K562 (cell line): ENCODE data around the gene C17orf50. TPM values are rescaled to one million over a fixed set of nuclear protein-coding genes. Genes with fewer than 3 reads are reported as not detected.

Source experiments
- E4F1 ChIP-seq: fragments of 250-450 bp; sonication (Bioruptor Pico); IDR thresholded peaks from 2 replicates; pipeline ENCODE4 v1.5.0; 2021; ENCODE audit warnings: mild to moderate bottlenecking, borderline replicate concordance
- KHSRP ChIP-seq: fragments of 450-650 bp; IDR thresholded peaks from 2 replicates; pipeline ENCODE4 v1.6.1; 2017
- NELFE ChIP-seq: IDR thresholded peaks from 2 replicates; pipeline ENCODE4 v1.6.1; 2011; ENCODE audit warnings: mild to moderate bottlenecking; ENCODE audit not compliant: insufficient read depth, insufficient read length
- PCBP1 ChIP-seq: fragments of 200-400 bp; formaldehyde crosslinking; IDR thresholded peaks from 2 replicates; pipeline ENCODE4 v1.6.1; 2018; ENCODE audit warnings: mild to moderate bottlenecking, low read depth, low read length; ENCODE audit not compliant: poor library complexity, severe bottlenecking
- REST ChIP-seq, 2 experiments: fragments of 450-650 bp; formaldehyde crosslinking in 1 of 2; IDR thresholded peaks; 2 replicates each; pipeline versions ENCODE4 v1.4.0 to v1.6.1; 2014 to 2020; ENCODE audit warnings: mild to moderate bottlenecking in 2 of 2, borderline replicate concordance in 1 of 2, low read depth in 1 of 2
- SMAD3 ChIP-seq: fragments of 450-650 bp; formaldehyde crosslinking; conservative IDR thresholded peaks from 2 replicates; pipeline ENCODE4 v1.4.0; 2020; ENCODE audit warnings: mild to moderate bottlenecking
- SMC3 ChIP-seq: conservative IDR thresholded peaks from 2 replicates; pipeline ENCODE4 v1.6.1; 2011; ENCODE audit warnings: low read depth, low read length, improper control_type of control experiment; ENCODE audit not compliant: insufficient read depth
- SREBF2 ChIP-seq: sonication (generic); formaldehyde crosslinking; IDR thresholded peaks from 2 replicates; pipeline ENCODE4 v1.4.0; 2020; ENCODE audit warnings: mild to moderate bottlenecking, missing genetic modification reagents
- THRA ChIP-seq: fragments of 450-650 bp; IDR thresholded peaks from 2 replicates; pipeline ENCODE4 v1.6.1; 2017; ENCODE audit warnings: mild to moderate bottlenecking, moderate library complexity
- ZFPM2 ChIP-seq: fragments of 250-450 bp; sonication (Bioruptor Pico); IDR thresholded peaks from 2 replicates; pipeline ENCODE4 v1.5.1; 2022; ENCODE audit warnings: mild to moderate bottlenecking
- ZNF41 ChIP-seq: fragments of 250-450 bp; sonication (Bioruptor Pico); conservative IDR thresholded peaks from 2 replicates; pipeline ENCODE4 v1.4.0; 2020; ENCODE audit warnings: mild to moderate bottlenecking
- ZNF551 ChIP-seq: fragments of 250-450 bp; sonication (Bioruptor Pico); IDR thresholded peaks from 2 replicates; pipeline ENCODE4 v1.5.0; 2021; ENCODE audit warnings: mild to moderate bottlenecking, moderate library complexity
- polyA plus RNA-seq, 8 experiments: library from polyadenylated mRNA; depleted of rRNA in 4 of 8; stranded (reverse) in 5 of 8; unstranded in 3 of 8; fragments of >200 nt; fragmentation: Nextera tagmentation in 2 of 8; fragmentation: Illumina TruSeq in 1 of 8; extraction: Ambion mirVana in 2 of 8; extraction: Trizol in 1 of 8; gene quantifications; 2 replicates each; pipeline versions ENCODE4 v1.2.1 to v1.2.3, GENCODE V29; 2011 to 2014; ENCODE audit warnings: inconsistent platforms in 1 of 8, missing spikeins in 1 of 8
- total RNA-seq, 7 experiments: library from RNA; depleted of rRNA in 6 of 7; stranded (reverse); fragments of >200 nt in 6 of 7; fragmentation: Illumina TruSeq in 2 of 7; extraction: Trizol in 2 of 7; gene quantifications; 2 replicates each; pipeline versions ENCODE4 v1.2.1 to v1.2.3, GENCODE V29; 2011 to 2021; ENCODE audit warnings: low replicate concordance in 1 of 7

The C17orf50 gene
- total and polyA plus RNA-seq, 9 of the 15 experiments (the other 6 are each of a cell fraction or from before 2014, with no cell fraction given) = not detected

- TF ChIP-seq ZNF41 (CRISPR knock-in tag) = no peak; the same call in 1 of the 2 replicates
- no peak for TF ChIP-seq NELFE
- TF ChIP-seq SMAD3 (CRISPR knock-in tag) = 0 out of 2 replicates have a peak, but pooled peaks have one; percentile 76
- no peak; the same call in 1 of the 2 replicates for TF ChIP-seq REST (IDR thresholded peaks at IDR 0.05; ENCODE audit: borderline replicate concordance)
- no peak for TF ChIP-seq REST (CRISPR knock-in tag; IDR thresholded peaks at IDR 0.05; ENCODE audit: low read depth)
- peak; percentile 52 for TF ChIP-seq SMC3
- TF ChIP-seq E4F1 (CRISPR knock-in tag) = no peak
- TF ChIP-seq THRA = no peak
- no peak for TF ChIP-seq ZNF551 (CRISPR knock-in tag)
- no peak for TF ChIP-seq SREBF2 (CRISPR knock-in tag)
- TF ChIP-seq ZFPM2 (CRISPR knock-in tag) = no peak
- peak; percentile 83 for TF ChIP-seq PCBP1
- no peak for TF ChIP-seq KHSRP
Measured at GRCh38 chr17:35808962-35809854, 48.5 kb downstream of the C17orf50 start, which contains the start of gene TAF15 (continued).
